Stimulated activated naive CD8-positive, alpha-beta T cell treated with anti-CD3 and anti-CD28 coated beads, Interleukin-15, amount 100 ng/mL, for 72 hours (primary cell): ENCODE measurements around the gene ALDH1L1.

Experiments used
- ATAC-seq: fragments of 150-1000 bp; cut with Tn5 transposase; 2 replicates; pipeline ENCODE4 v1.10.0; 2021; ENCODE audit warnings: mild to moderate bottlenecking, moderate library complexity
- DNase-seq, 2 donors: peaks; one replicate each; pipeline ENCODE4 v3.0.0; 2021 to 2022
- H3K27ac Mint-ChIP-seq, 2 donors: one replicate each; pipeline ENCODE4 v1.8.0; 2022; ENCODE audit warnings: mild to moderate bottlenecking in 2 of 2, mixed read lengths in 2 of 2, moderate library complexity in 2 of 2
- H3K27me3 Mint-ChIP-seq: one replicate; pipeline ENCODE4 v1.8.0; 2022; ENCODE audit warnings: mixed read lengths
- H3K4me1 Mint-ChIP-seq: one replicate; pipeline ENCODE4 v1.8.0; 2022; ENCODE audit warnings: mild to moderate bottlenecking, mixed read lengths
- H3K4me3 Mint-ChIP-seq, 2 donors: one replicate each; pipeline ENCODE4 v1.8.0; 2022; ENCODE audit warnings: mild to moderate bottlenecking in 2 of 2, mixed read lengths in 2 of 2, moderate library complexity in 1 of 2
- H3K9me3 Mint-ChIP-seq, 2 donors: one replicate each; pipeline ENCODE4 v1.8.0; 2022; ENCODE audit warnings: mixed read lengths in 2 of 2

Gene ALDH1L1

DNA sequence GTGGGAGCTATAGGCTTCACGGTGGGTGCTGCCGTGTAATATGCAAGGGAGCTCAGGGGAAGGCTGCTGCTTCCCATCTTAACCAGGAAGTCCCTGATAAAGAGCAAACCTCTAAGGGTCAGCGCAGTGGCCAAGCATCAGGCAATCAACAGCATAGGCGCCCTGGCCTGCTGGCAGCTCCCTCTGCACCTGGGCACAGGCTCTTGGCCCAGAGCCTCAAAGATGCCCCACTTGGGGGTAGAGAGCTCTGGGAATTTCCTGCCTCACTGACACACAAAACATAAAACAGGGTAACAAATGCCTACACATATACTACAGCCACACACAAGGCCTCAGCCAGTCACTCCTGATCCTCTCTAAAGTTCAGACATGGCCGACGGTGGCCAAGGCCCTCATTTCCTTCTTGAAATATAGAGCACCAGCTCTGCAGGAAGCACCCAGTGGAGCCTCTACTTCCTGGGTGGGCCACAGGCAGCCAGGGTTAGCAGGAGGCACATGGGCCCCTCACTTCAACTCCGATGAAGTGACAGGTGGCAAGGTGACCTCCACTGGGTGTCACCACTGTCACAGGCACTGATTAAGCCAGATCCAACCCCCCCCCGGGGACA lies 116.9 kb downstream of the ALDH1L1 start:
- Mint-ChIP-seq H3K4me3 (peak overlapping the region in 1 of 2 donors; percentile 39), H3K9me3 (no peaks in the 10 kb centered on the region)

DNA sequence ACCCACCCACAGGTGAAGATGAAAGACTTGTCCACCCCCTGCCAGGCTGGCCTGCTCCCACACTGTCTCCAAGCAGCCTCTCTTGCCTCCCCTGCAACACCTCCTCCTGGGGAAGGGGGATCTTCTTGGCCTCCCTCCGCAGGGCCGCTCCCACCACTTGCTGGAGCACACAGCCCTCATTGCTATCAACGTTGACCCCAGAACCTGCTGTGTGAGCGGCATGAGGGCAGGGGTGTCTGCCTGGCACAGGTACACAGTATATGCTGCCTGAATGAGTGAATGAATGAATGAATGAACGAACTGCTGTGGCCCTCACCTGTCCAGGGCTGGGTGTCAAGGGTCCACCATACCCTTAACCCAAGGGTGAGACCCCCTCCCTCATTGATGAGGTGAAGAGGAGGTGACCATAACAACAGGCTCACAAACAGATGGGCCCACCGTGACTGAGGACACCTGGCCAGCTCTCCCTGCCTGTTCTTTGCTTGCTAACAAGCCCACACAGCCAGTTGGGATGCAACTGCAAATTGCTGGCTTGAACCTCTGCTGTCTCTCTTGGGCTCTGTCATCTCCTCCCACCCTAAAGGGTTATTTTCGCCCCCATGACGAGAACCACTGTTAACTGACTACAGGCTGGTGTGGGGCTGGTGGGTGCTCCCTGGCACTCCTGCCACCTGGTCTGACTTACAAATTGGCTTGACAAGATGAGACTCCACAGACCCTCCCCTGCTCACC lies 118.9 kb downstream of the ALDH1L1 start:
- Mint-ChIP-seq H3K4me1 (peaks cover 20% of the 10 kb centered on the region), H3K9me3 (no peaks in the 10 kb centered on the region), H3K4me3 (no peak overlapping the region), H3K27ac (peak overlapping the region in 1 of 2 donors; percentile 69), H3K27me3 (no peaks in the 10 kb centered on the region)
- ATAC-seq (no peak), DNase-seq (no peak)

More for the DNA sequence above, 116.9 kb downstream of the ALDH1L1 start:
- DNase-seq (no peak), ATAC-seq (peak; percentile 42)
- Mint-ChIP-seq H3K27ac (peak overlapping the region; percentile 81 to 91), H3K4me1 (peaks cover 20% of the 10 kb centered on the region), H3K27me3 (no peaks in the 10 kb centered on the region)

DNA sequence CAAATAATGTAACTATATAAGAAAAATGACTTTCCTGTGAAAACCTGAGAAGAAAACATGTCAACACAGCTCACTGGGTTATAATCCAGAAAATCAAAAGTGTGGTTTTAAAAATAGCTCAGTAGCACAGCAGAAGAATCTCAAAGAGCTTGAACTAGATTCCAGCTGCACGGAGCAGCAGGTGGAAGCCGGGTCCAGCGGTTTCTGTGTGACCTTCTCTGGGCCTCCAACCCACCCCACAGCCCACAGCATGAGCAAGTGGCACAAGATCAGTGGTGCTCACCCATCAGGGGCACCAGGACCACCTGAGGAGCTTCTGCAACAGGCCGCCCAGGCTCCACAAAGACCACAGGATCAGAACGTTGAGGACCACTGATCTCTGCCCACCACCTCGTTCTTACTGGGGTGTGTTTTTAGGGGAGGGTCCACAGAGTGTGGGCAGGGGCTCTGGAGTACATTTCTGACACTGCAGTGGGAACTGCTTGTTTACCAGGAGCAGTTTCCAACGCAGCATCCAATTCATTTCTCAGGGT lies 119.7 kb downstream of the ALDH1L1 start:
- Mint-ChIP-seq H3K4me1 (peaks cover 20% of the 10 kb centered on the region), H3K27me3 (no peaks in the 10 kb centered on the region), H3K27ac (no peak overlapping the region), H3K4me3 (no peak overlapping the region), H3K9me3 (no peaks in the 10 kb centered on the region)
- no peak for ATAC-seq
- DNase-seq: no peak

DNA sequence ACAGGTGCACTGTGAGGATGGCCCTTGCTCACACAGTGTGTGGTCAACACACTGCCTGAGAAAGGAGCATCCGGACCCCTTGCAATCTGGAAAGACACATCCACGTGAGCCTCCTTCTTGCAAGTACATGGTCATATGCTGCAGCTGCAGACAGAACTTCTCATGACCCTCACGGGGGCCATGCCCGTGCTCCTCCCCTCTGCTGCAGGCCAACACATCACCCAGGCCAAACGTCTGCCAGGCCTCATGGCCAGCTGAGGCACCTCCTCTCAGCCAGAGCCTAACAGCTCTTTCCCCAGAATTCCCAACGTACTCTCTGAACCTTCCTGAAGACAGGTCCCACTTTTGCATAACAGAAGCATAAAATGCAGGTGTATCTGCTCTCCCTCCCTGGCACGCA lies 121.7 kb downstream of the ALDH1L1 start:
- Mint-ChIP-seq H3K9me3 (no peaks in the 10 kb centered on the region), H3K4me3 (no peak overlapping the region), H3K4me1 (peaks cover 19% of the 10 kb centered on the region), H3K27ac (peak overlapping the region in 1 of 2 donors; percentile 5), H3K27me3 (no peaks in the 10 kb centered on the region)
- ATAC-seq: no peak
- DNase-seq: no peak

DNA sequence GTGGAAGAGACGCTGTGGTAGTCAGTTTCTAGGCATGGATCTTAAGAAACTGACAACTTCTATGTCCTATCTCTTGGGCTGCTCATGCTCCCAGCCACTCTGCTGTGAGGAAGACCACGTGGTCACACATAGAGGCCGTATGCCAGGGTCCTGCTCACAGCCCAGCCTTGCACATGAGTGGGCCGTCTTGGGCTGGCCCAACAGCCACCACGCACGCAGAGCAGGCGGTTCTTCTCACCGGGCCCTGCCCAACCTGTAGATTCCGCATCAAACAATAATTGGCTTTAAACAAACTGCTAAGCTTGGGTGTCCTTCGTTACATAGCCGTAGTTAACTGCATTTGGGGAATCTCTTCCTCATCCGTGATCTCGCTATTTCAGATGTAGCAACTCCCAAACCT lies 122.5 kb downstream of the ALDH1L1 start:
- peaks cover 16% of the 10 kb centered on the region for H3K4me1 Mint-ChIP-seq
- DNase-seq (no peak), ATAC-seq (no peak)
- no peaks in the 10 kb centered on the region for H3K9me3 Mint-ChIP-seq
- no peaks in the 10 kb centered on the region for H3K27me3 Mint-ChIP-seq
- peak overlapping the region in 1 of 2 donors; percentile 5 for H3K27ac Mint-ChIP-seq
- H3K4me3 Mint-ChIP-seq: no peak overlapping the region

DNA sequence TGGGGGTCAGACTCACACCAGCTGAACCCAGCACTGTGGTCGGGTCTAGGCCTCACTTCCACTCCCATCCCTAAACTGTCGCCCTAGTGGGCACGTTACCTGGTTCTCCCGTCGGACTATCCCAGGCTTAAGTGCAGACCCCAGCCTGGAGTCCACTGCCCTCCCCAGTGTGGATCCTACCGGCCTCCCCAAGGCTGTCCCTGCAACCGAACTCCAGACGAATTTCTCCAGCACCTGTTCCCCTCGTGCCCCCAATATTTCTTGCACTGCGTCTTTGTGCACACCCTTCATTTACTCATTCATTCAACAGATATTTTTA lies 122.9 kb downstream of the ALDH1L1 start:
- ATAC-seq: no peak
- H3K4me3 Mint-ChIP-seq: no peak overlapping the region
- H3K27ac Mint-ChIP-seq: peak overlapping the region in 1 of 2 donors; percentile 45
- DNase-seq: no peak
- no peaks in the 10 kb centered on the region for H3K9me3 Mint-ChIP-seq
- peaks cover 21% of the 10 kb centered on the region for H3K4me1 Mint-ChIP-seq
- no peaks in the 10 kb centered on the region for H3K27me3 Mint-ChIP-seq

DNA sequence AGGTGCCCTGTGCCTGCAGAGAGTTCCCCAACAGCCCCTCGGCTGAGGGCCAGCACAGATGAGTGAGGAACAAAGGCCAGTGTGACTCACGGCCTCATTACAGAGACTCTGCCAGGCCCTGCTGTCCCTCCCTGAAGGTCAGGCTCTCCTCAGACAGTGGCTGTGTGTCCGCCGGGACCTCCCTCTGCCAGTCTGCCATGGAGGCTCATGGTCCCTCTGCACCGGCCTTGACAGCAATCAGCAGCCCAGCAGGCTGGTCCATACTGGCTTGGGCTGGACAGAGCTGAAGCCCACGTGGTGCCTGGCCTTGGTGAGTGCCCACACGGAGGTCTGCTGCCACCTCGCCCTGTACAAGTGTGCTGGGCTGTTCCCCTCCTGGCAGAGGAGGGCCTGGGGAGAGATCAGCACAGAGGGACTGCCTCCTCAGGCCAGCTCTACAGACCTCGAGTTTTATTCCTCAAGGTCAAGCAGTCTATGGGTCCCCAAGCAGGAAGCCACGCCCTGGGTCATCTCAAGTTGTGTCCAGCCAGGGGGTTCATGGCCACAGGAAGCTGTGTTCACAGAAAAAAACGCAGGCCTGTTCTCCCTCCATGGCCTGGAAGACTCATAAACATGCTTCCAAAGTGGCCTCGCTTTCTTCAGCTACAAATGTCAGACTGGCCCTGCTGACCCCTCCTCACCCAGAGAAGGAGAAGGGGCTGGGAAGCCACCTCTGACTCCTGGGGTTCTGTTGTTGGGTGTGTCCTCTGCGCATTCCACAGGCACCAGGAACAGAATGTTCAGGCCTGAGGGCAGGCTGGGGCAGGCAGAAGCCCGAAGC lies 123.5 kb downstream of the ALDH1L1 start:
- ATAC-seq (no peak), DNase-seq (no peak)
- Mint-ChIP-seq H3K27ac (peak overlapping the region in 1 of 2 donors; percentile 45), H3K9me3 (no peaks in the 10 kb centered on the region), H3K4me3 (no peak overlapping the region), H3K4me1 (peaks cover 27% of the 10 kb centered on the region), H3K27me3 (no peaks in the 10 kb centered on the region)

DNA sequence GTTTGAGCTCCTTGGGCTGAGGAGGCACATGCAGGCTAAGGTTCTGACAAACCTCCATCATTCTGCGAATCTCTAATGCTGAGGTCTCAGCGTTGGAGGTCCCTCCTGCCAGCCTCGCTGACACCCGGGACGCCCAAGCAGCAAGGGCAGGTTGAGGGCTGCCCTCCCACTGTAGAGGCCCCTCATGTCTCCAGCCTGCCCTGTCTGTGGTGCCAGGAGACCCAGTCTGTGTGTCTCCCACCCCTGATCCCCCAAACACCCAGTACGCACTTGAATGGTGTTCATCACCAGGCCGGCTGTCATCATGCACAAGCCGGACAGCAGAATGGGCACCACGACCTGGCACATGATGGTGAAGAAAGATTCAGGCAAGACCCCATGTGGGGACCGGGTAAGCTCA lies 124.3 kb downstream of the ALDH1L1 start:
- Mint-ChIP-seq H3K27me3 (no peaks in the 10 kb centered on the region), H3K4me3 (no peak overlapping the region), H3K27ac (no peak overlapping the region), H3K9me3 (no peaks in the 10 kb centered on the region), H3K4me1 (peaks cover 27% of the 10 kb centered on the region)
- no peak for DNase-seq
- no peak for ATAC-seq

DNA sequence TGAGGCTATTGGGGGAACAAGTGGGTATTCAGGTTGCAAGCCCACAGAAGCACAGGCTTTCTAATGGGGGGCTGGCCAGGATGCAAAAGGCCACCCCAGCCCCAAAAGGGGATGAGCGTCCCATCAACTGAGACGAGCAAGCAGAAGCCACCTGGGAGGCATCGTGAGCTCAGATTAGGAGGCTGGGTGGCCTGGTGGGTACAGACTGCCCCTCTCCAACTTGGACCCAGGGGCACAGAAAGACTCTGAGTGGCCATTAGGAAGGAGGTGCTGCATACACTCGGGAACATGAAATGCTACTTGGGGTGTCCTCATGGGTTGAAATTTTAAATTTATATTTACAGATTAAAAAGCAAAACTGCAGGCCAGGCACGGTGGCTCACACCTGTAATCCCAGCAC lies 125.5 kb downstream of the ALDH1L1 start:
- H3K27me3 Mint-ChIP-seq: no peaks in the 10 kb centered on the region
- ATAC-seq (no peak), DNase-seq (no peak)
- peaks cover 27% of the 10 kb centered on the region for H3K4me1 Mint-ChIP-seq
- H3K9me3 Mint-ChIP-seq: no peaks in the 10 kb centered on the region
- peak overlapping the region in 1 of 2 donors; percentile 73 for H3K27ac Mint-ChIP-seq
- H3K4me3 Mint-ChIP-seq: no peak overlapping the region

DNA sequence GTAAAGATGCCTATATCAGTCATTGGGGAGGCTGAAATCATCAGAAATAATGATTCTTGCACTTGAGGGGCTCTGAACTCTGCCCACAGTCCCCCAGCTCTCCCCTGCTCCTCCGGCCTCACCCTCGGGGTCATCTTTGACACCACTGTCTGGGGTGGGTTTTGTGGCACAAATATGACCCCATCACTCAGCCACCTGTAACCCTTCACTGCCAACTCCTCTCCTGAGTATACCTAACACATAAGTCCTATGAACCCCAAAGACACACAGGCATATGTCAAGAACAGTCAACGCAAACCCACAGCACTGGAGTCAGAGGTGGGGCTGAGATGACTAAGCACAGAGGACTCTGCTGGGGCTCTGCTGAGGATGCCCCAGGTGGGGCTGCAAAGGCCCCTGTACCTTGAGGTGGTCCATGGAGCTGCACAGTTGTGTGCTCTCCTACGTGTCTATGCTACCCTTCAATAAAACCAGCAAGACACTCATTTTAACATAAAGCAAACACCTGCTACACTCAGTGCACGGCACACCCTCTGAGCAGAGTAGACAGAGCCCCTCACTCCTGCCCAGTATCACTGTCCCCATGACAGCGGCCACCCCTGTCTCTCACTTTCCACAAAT lies 126.3 kb downstream of the ALDH1L1 start:
- ATAC-seq (peak; percentile 44), DNase-seq (no peak)
- H3K27ac Mint-ChIP-seq: peak overlapping the region in 1 of 2 donors; percentile 55
- H3K9me3 Mint-ChIP-seq: no peaks in the 10 kb centered on the region
- H3K27me3 Mint-ChIP-seq: no peaks in the 10 kb centered on the region
- H3K4me1 Mint-ChIP-seq: peaks cover 27% of the 10 kb centered on the region
- H3K4me3 Mint-ChIP-seq: no peak overlapping the region
